GM12892 (cell line): ENCODE measurements around the gene PTPRU.

Experiments used
- POLR2A ChIP-seq: IDR thresholded peaks from 2 replicates; pipeline ENCODE4 v1.6.1; 2011; ENCODE audit warnings: low read depth, low read length, control low read depth
- POLR2AphosphoS5 ChIP-seq: IDR thresholded peaks from 2 replicates; pipeline ENCODE4 v1.6.1; 2011; ENCODE audit warnings: low read depth, low read length, control low read depth

DNA sequence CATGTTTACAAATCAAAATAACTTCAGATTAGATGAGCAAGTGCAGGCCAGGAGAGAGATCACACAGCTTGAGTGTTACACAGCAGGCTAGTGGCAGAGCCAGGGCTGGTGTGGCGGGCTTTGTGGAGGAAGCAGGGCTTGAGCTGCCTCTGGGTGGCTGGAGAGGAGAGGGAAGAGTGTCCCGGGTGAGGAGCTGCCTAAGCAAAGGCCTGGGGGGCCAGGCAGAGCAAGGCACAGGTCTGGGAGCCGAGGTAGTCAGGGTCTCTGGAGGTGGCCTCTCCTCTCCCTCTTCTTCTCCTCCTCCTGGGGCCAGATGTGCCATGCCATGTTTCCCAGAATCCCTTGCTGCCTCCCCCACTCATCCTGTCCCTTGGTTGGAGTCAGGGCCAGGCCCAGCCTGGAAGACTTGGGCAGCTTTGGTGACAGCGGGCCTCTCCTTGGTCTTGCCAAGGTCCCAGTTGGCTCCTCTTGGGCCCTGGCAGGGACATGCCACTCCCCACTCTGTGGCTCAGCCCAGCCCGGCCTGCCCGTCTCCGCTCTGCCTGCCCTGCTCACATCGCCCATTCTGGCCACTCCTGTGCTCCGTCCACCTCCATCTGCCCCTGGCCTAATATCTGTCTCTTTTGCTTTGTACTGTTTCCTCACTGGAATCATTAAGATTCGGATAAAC is 70.3 kb downstream of the PTPRU start:
- TF ChIP-seq POLR2A (no peak), POLR2AphosphoS5 (no peak)
